GM12878 (cell line): Measurements from ENCODE around the gene SMPD2. TPM values are rescaled to one million over a fixed set of nuclear protein-coding genes. Genes with fewer than 3 reads are reported as not detected.

Source experiments
- ATAC-seq: fragments of 200-7000 bp; cut with Tn5 transposase; 3 replicates; pipeline ENCODE4 v1.9.1; 2020; ENCODE audit warnings: mild to moderate bottlenecking, moderate library complexity
- BruUV-seq: library from RNA; stranded (reverse); fragments of 400-500 nt; replicated peaks from 2 replicates; lab custom pipeline; 2021; lab: Mats Ljungman, UMichigan
- CTCF ChIA-PET: fragments of 300-600 bp; sonication (Branson Sonifier 250); formaldehyde crosslinking; extraction: SDS; loops from one replicate; lab custom pipeline; 2021; ENCODE audit warnings: inconsistent platforms; lab: Yijun Ruan, JAX
- POLR2A ChIA-PET: fragments of 350-600 bp; formaldehyde crosslinking; extraction: SDS; loops from one replicate; lab custom pipeline; 2021; ENCODE audit warnings: inconsistent platforms; lab: Charles Lee
- RAD21 ChIA-PET: fragments of 300-600 bp; sonication (Branson Sonifier 250); formaldehyde crosslinking; loops from one replicate; lab custom pipeline; 2023; ENCODE audit warnings: antibody characterized with exemption; ENCODE audit not compliant: unreplicated experiment; lab: Charles Lee
- SMC1A ChIA-PET: fragments of 300-600 bp; sonication (Branson Sonifier 250); formaldehyde crosslinking; loops from one replicate; lab custom pipeline; 2023; ENCODE audit not compliant: unreplicated experiment, uncharacterized antibody; lab: Charles Lee
- DNase-seq: peaks from one replicate; pipeline ENCODE4 v3.0.0-alpha.2; 2011; ENCODE audit warnings: low read depth, low spot score
- FAIRE-seq: peaks from 3 replicates; lab custom pipeline; 2011; peaks lifted over from hg19 to GRCh38; lab: Jason Lieb, UNC
- H2AFZ ChIP-seq: 2 replicates; pipeline ENCODE4 v1.6.0; 2011; ENCODE audit warnings: low read depth, low read length, control low read depth; ENCODE audit not compliant: control insufficient read depth
- H3K27ac ChIP-seq: 2 replicates; pipeline ENCODE4 v1.5.1; 2011; ENCODE audit warnings: control low read depth; ENCODE audit not compliant: control insufficient read depth, insufficient read depth
- H3K27me3 ChIP-seq, 2 experiments: replicated peaks in 1 of 2; 2 replicates each; pipeline versions ENCODE4 v1.6.0 to v1.6.1; 2011; ENCODE audit warnings: low read length in 1 of 2; ENCODE audit not compliant: control insufficient read depth in 2 of 2, insufficient read depth in 2 of 2
- H3K36me3 ChIP-seq, 2 experiments: 2 replicates each; pipeline ENCODE4 v1.5.1; 2011; ENCODE audit warnings: low read length in 1 of 2; ENCODE audit not compliant: control insufficient read depth in 2 of 2, insufficient read depth in 2 of 2
- H3K4me1 ChIP-seq: 2 replicates; pipeline ENCODE4 v1.6.1; 2011; ENCODE audit warnings: mild to moderate bottlenecking, low read length, moderate library complexity, mixed read lengths; ENCODE audit not compliant: control insufficient read depth, insufficient read depth
- H3K4me2 ChIP-seq: 2 replicates; pipeline ENCODE4 v1.6.0; 2011; ENCODE audit warnings: control low read depth; ENCODE audit not compliant: control insufficient read depth, insufficient read depth
- H3K4me3 ChIP-seq: fragments of 200-600 bp; sonication (generic); 2 replicates; pipeline ENCODE4 v1.5.1; 2016
- H3K79me2 ChIP-seq: 2 replicates; pipeline ENCODE4 v1.6.0; 2011; ENCODE audit warnings: low read length; ENCODE audit not compliant: control insufficient read depth, insufficient read depth
- H3K9ac ChIP-seq: 2 replicates; pipeline ENCODE4 v1.8.0; 2011; ENCODE audit warnings: low read length, control low read depth, mixed read lengths; ENCODE audit not compliant: control insufficient read depth, insufficient read depth
- H3K9me3 ChIP-seq: replicated peaks from 3 replicates; pipeline ENCODE4 v1.5.1; 2011; ENCODE audit warnings: mild to moderate bottlenecking, low read length; ENCODE audit not compliant: control insufficient read depth, insufficient read depth
- H4K20me1 ChIP-seq: 2 replicates; pipeline ENCODE4 v1.6.0; 2011; ENCODE audit not compliant: control insufficient read depth, insufficient read depth
- BACH1 ChIP-seq: fragments of 450-650 bp; IDR thresholded peaks from 2 replicates; pipeline ENCODE4 v1.6.1; 2017; ENCODE audit warnings: mild to moderate bottlenecking, borderline replicate concordance
- CEBPB ChIP-seq, 2 experiments: fragments of 150-350 bp in 1 of 2; IDR thresholded peaks; 2 replicates each; pipeline ENCODE4 v1.6.1; 2012 to 2014; ENCODE audit warnings: low read depth in 2 of 2, low read length in 2 of 2, borderline replicate concordance in 1 of 2, inconsistent platforms in 1 of 2
- MTA2 ChIP-seq: fragments of 450-650 bp; IDR thresholded peaks from 2 replicates; pipeline ENCODE4 v1.6.1; 2016; ENCODE audit warnings: low read depth, mild to moderate bottlenecking, moderate library complexity
- RELA ChIP-seq: fragments of 450-650 bp; IDR thresholded peaks from 2 replicates; pipeline ENCODE4 v1.8.0; 2014; ENCODE audit warnings: borderline replicate concordance; ENCODE audit not compliant: partially characterized antibody
- REST ChIP-seq: IDR thresholded peaks from 2 replicates; pipeline ENCODE4 v1.6.1; 2012; ENCODE audit warnings: mild to moderate bottlenecking, low read depth, low read length
- SREBF2 ChIP-seq: IDR thresholded peaks from 2 replicates; pipeline ENCODE4 v1.6.1; 2012; ENCODE audit warnings: mild to moderate bottlenecking, low read length
- USF1 ChIP-seq: IDR thresholded peaks from 2 replicates; pipeline ENCODE4 v1.6.1; 2011; ENCODE audit warnings: borderline replicate concordance, low read depth, mild to moderate bottlenecking, moderate library complexity, mixed read lengths, low read length; ENCODE audit not compliant: insufficient read depth; ENCODE audit errors: extremely low read length
- WGBS: methylation state at CpG from one replicate; pipeline ENCODE4 v1.1.6; 2016; ENCODE audit warnings: low lambda C conversion rate; ENCODE audit not compliant: insufficient replicate concordance, insufficient coverage; ENCODE audit errors: missing lambda C conversion rate; 5-methylcytosine and 5-hydroxymethylcytosine counted together
- in situ Hi-C: fragments of 300-500 bp; cut with MboI; formaldehyde crosslinking; loops from 9 replicates; pipeline ENCODE4 v1.14.3; 2018; ENCODE audit warnings: mixed read lengths
- intact Hi-C: fragments of 100-400 bp; cut with micrococcal nuclease; formaldehyde crosslinking; loops from one replicate; pipeline ENCODE4 v1.14.2; 2022; ENCODE audit not compliant: unreplicated experiment
- polyA plus RNA-seq, 11 experiments: library from polyadenylated mRNA; depleted of rRNA in 4 of 11; unstranded in 6 of 11; stranded (reverse) in 5 of 11; fragments of >200 nt; fragmentation: Nextera tagmentation in 4 of 11; fragmentation: Illumina TruSeq in 1 of 11; extraction: Ambion mirVana in 4 of 11; extraction: Trizol in 1 of 11; gene quantifications; 1 replicate in 1 of 11; 2 replicates in 10 of 11; pipeline versions ENCODE4 v1.2.1 to v1.2.3, GENCODE V29; 2011 to 2016; ENCODE audit warnings: inconsistent platforms in 2 of 11, missing spikeins in 2 of 11, low read depth in 1 of 11
- total RNA-seq, 4 experiments: library from RNA; depleted of rRNA in 3 of 4; stranded (reverse); fragments of >200 nt in 3 of 4; fragmentation: Illumina TruSeq in 1 of 4; extraction: Trizol in 1 of 4; gene quantifications; 2 replicates each; pipeline versions ENCODE4 v1.2.1 to v1.2.3, GENCODE V29; 2013 to 2021

SMPD2 gene
- total and polyA plus RNA-seq, 10 of the 15 experiments (the other 5 are each of a cell fraction or from before 2014, with no cell fraction given): 0.06 to 15.4 (median 9.7) TPM

DNA sequence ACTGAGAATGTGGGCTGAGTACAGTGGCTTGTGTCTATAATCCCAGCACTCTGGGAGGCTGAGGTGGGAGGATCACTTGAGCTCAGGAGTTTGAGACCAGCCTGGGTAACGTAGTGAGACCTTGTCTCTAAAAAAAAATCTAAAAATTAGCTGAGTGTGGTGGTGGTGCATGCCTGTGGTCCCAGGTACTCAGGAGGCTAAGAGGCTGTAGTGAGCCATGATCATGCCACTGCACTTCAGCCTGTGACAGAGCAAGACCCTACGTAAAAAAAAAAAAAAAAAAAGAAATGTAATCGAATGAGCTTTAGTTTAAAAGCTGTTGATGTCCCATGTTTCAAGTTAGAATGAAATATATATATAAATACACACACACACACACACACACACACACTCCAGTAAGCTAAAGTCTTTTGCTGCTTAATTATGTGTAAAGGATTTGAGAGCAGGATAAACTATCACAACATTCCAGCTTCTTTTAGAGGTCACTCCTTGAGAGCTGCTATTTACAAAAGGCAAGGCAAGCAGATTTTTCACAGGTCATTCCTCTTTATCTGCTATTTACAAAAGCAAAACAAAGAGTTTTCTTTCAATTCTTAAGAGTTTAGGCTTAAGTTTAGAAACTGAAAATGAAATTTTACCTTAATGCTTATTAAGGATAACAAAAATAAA, 19.8 kb downstream of the SMPD2 start:
- in situ Hi-C loops (no loop called here), intact Hi-C loops (no loop called here)
- TF ChIP-seq RELA (no peak), REST (no peak), CEBPB (IDR thresholded peaks at IDR 0.05; ENCODE audit: borderline replicate concordance in 1 of 2, low read depth in 2 of 2, low read length in 2 of 2) (no peak), USF1 (no peak), MTA2 (no peak), BACH1 (no peak), SREBF2 (no peak)
- peaks cover 38% of the 10 kb centered on the region for H3K4me1 ChIP-seq
- no peak overlapping the region for H2AFZ ChIP-seq
- H3K9me3 ChIP-seq: no peaks in the 10 kb centered on the region; the same call in 1 of the 3 replicates
- whole genome bisulfite sequencing: 96% methylated on average over 2 of the region's 3 CpGs
- ATAC-seq: no peak
- no peaks in the 10 kb centered on the region for H4K20me1 ChIP-seq
- ChIA-PET POLR2A (interaction anchor here (0.6 to 13.1 kb wide), 4 partner anchors 18 to 377 kb away, joined by 4 to 132 read pairs (median 4); partner anchors contain the start of gene ZBTB24), SMC1A (interaction anchor here (0.9 to 10.1 kb wide), 7 partner anchors 9 to 78 kb away, joined by 3 to 148 read pairs (median 6); partner anchors contain the start of genes CD164 and ZBTB24), RAD21 (interaction anchor here (0.6 to 10.1 kb wide), 6 partner anchors 12 to 46 kb away, joined by 3 to 97 read pairs (median 8); partner anchors contain the start of genes PPIL6, SMPD2 and ZBTB24), CTCF (interaction anchor here (0.7 to 5.2 kb wide), 6 partner anchors 9 to 74 kb away, joined by 3 to 35 read pairs (median 6); partner anchors contain the start of gene ZBTB24)
- no peaks in the 10 kb centered on the region for H3K27me3 ChIP-seq
- peak overlapping the region; percentile 36; the same call in 1 of the 2 replicates for H3K4me2 ChIP-seq
- H3K27ac ChIP-seq: peak overlapping the region; percentile 75
- H3K36me3 ChIP-seq: peaks cover 0 to 18% of the 10 kb centered on the region in 2 experiments; a peak in 2 of 4 replicates
- FAIRE-seq: peak; percentile 47
- H3K9ac ChIP-seq: no peak overlapping the region
- BruUV-seq: no TSS peak
- H3K4me3 ChIP-seq: no peak overlapping the region
- peaks cover 35% of the 10 kb centered on the region for H3K79me2 ChIP-seq
- no peak for DNase-seq
